SK-N-SH treated with all-trans-retinoic acid at 6 μM for 48 hours (cell line): ENCODE results near the gene RASGRF2.

Experiments used
- PATZ1 ChIP-seq: fragments of 250-450 bp; sonication (Bioruptor Pico); IDR thresholded peaks from 2 replicates; pipeline ENCODE4 v1.8.0; 2020; ENCODE audit warnings: mild to moderate bottlenecking, moderate library complexity, borderline replicate concordance
- TOX ChIP-seq: fragments of 250-450 bp; sonication (Bioruptor Pico); IDR thresholded peaks from 2 replicates; pipeline ENCODE4 v1.8.0; 2021; ENCODE audit warnings: mild to moderate bottlenecking, moderate library complexity, borderline replicate concordance
- TSHZ2 ChIP-seq: fragments of 250-450 bp; sonication (Bioruptor Pico); IDR thresholded peaks from 2 replicates; pipeline ENCODE4 v1.5.0; 2020; ENCODE audit warnings: mild to moderate bottlenecking, moderate library complexity
- ZNF70 ChIP-seq: fragments of 450-650 bp; formaldehyde crosslinking; IDR thresholded peaks from 2 replicates; pipeline ENCODE4 v1.5.0; 2020; ENCODE audit warnings: mild to moderate bottlenecking, moderate library complexity
- ZNF8 ChIP-seq: fragments of 450-650 bp; formaldehyde crosslinking; IDR thresholded peaks from 2 replicates; pipeline ENCODE4 v1.5.0; 2020; ENCODE audit warnings: mild to moderate bottlenecking, moderate library complexity

- TF ChIP-seq ZNF8 (CRISPR knock-in tag): no peak
- TF ChIP-seq TOX (CRISPR knock-in tag): no peak
- no peak for TF ChIP-seq ZNF70 (CRISPR knock-in tag)
- no peak for TF ChIP-seq PATZ1 (CRISPR knock-in tag)
- TF ChIP-seq TSHZ2: no peak
Observed at GRCh38 chr5:81162501-81162900, 202.3 kb downstream of the RASGRF2 start.
